ENCODE data around the gene NFIB. TPM values are rescaled to one million over a fixed set of nuclear protein-coding genes. Genes with fewer than 3 reads are reported as not detected.
A peak's percentile ranks its signal among the peaks of the same experiment; 100 is the strongest.

The NFIB gene
- total and polyA plus RNA-seq, 2 of the 13 experiments (the other 11 are each of a cell fraction or from before 2014, with no cell fraction given), result 0.98 to 4.6 TPM

DNA sequence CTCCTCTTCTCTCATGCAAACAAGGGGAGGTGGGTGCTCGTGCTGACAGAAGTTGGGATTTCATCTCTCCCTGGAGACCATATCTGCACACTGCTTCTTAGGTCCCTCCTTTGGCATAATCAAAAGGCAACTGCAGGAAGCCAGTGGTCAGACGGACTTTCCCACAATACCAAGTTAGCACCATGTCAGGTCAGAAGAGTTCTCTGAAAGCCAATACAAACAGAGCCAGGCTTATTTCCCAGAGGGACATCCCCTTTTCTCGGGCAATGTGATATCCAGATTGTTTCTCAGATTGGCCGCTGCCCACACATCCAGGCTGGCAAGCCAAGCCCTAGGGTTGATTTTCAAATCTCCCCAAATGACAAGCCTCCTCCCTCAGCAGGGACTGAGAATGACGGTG lies 241.1 kb downstream of the NFIB start:
- Histone ChIP-seq H3K9me3 (ENCODE audit: low read length) (no peaks in the 10 kb centered on the region), H3K27ac (ENCODE audit: extremely low read length, insufficient read depth, low read length) (no peak overlapping the region), H3K27me3 (ENCODE audit: control insufficient read depth in 1 of 2, insufficient read depth in 2 of 2, low read length in 2 of 2) (no peaks in the 10 kb centered on the region), H3K9ac (ENCODE audit: insufficient read depth, low read depth, low read length) (no peak overlapping the region), H4K20me1 (ENCODE audit: insufficient read depth, low read length) (no peaks in the 10 kb centered on the region), H3K36me3 (replicated peaks in 1 of 2; ENCODE audit: control insufficient read depth in 1 of 2, insufficient read depth in 2 of 2, low read length in 2 of 2) (no peaks in the 10 kb centered on the region), H3K4me3 (replicated peaks in 1 of 3; ENCODE audit: insufficient read depth in 1 of 3, low read depth in 2 of 3, low read length in 3 of 3) (no peak overlapping the region), H2AFZ (ENCODE audit: low read length) (no peak overlapping the region), H3K4me2 (ENCODE audit: low read depth, low read length) (no peak overlapping the region), H3K4me1 (ENCODE audit: insufficient read depth, low read length) (no peaks in the 10 kb centered on the region), H3K79me2 (ENCODE audit: insufficient read depth, low read length) (no peaks in the 10 kb centered on the region)
- FAIRE-seq, result no peak
- no TSS peak for BruUV-seq (replicated peaks)
- ChIA-PET CTCF (ENCODE audit: low intra/inter-chr PET ratio, low total read pairs) (no interaction called here), POLR2A (no interaction called here)
- DNase-seq (ENCODE audit: low spot score), result no peak
- intact Hi-C loops (cut with micrococcal nuclease; ENCODE audit: unreplicated experiment) (loop anchor here (5.0 kb wide), 1 partner anchor 1041 kb away; no protein-coding TSS in a partner anchor), in situ Hi-C loops (cut with HindIII; ENCODE audit: extremely low pct_ligation_motif_present, low pct_unique_long_range_greater_than_20kb) (no loop called here)
- ATAC-seq, result no peak
- TF ChIP-seq ZNF773 (CRISPR knock-in tag; IDR thresholded peaks at IDR 0.05; ENCODE audit: borderline replicate concordance), result no peak
- 0% methylated on average over 5 of the region's 5 CpGs for WGBS (ENCODE audit: low lambda C conversion rate)

DNA sequence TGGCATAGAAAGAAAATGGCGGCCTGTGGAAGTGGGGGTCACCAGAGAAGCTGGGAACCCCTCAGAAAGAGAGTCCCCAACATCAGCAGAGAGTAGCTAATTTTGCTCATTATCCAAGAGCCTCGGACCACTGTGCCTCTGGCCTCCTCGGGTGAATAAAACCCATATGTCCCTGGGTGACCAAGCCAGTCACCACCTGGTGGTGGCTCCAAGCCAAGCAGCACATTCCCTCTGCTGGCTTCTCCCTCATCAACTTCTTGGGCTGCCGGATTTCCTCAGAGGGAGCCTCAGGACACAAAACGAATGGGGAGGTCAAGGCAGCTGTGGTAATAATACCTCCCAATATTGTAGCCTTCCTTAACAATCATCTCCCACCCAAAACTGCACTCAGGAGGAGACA lies 242.5 kb downstream of the NFIB start:
- H3K4me2 ChIP-seq (ENCODE audit: low read depth, low read length), result no peak overlapping the region
- no peak overlapping the region for H3K4me3 ChIP-seq (replicated peaks in 1 of 3; ENCODE audit: insufficient read depth in 1 of 3, low read depth in 2 of 3, low read length in 3 of 3)
- TF ChIP-seq ZZZ3 (CRISPR knock-in tag; IDR thresholded peaks at IDR 0.05; ENCODE audit: borderline replicate concordance), result no peak
- TF ChIP-seq, protein P1, sequence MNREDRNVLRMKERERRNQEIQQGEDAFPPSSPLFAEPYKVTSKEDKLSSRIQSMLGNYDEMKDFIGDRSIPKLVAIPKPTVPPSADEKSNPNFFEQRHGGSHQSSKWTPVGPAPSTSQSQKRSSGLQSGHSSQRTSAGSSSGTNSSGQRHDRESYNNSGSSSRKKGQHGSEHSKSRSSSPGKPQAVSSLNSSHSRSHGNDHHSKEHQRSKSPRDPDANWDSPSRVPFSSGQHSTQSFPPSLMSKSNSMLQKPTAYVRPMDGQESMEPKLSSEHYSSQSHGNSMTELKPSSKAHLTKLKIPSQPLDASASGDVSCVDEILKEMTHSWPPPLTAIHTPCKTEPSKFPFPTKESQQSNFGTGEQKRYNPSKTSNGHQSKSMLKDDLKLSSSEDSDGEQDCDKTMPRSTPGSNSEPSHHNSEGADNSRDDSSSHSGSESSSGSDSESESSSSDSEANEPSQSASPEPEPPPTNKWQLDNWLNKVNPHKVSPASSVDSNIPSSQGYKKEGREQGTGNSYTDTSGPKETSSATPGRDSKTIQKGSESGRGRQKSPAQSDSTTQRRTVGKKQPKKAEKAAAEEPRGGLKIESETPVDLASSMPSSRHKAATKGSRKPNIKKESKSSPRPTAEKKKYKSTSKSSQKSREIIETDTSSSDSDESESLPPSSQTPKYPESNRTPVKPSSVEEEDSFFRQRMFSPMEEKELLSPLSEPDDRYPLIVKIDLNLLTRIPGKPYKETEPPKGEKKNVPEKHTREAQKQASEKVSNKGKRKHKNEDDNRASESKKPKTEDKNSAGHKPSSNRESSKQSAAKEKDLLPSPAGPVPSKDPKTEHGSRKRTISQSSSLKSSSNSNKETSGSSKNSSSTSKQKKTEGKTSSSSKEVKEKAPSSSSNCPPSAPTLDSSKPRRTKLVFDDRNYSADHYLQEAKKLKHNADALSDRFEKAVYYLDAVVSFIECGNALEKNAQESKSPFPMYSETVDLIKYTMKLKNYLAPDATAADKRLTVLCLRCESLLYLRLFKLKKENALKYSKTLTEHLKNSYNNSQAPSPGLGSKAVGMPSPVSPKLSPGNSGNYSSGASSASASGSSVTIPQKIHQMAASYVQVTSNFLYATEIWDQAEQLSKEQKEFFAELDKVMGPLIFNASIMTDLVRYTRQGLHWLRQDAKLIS (CRISPR knock-in tag; IDR thresholded peaks at IDR 0.05), result no peak
- no peak for TF ChIP-seq SAP130 (CRISPR knock-in tag; IDR thresholded peaks at IDR 0.05; ENCODE audit: low read depth)
- no peak for TF ChIP-seq CHD2 (IDR thresholded peaks at IDR 0.05; ENCODE audit: low read depth, low read length)
- no peak for TF ChIP-seq GZF1 (CRISPR knock-in tag; IDR thresholded peaks at IDR 0.05)
- TF ChIP-seq RAD21 (CRISPR knock-in tag; IDR thresholded peaks at IDR 0.05), result no peak
- no peaks in the 10 kb centered on the region for H3K27me3 ChIP-seq (ENCODE audit: control insufficient read depth in 1 of 2, insufficient read depth in 2 of 2, low read length in 2 of 2)
- H3K9ac ChIP-seq (ENCODE audit: insufficient read depth, low read depth, low read length), result no peak overlapping the region
- H3K36me3 ChIP-seq (replicated peaks in 1 of 2; ENCODE audit: control insufficient read depth in 1 of 2, insufficient read depth in 2 of 2, low read length in 2 of 2), result no peaks in the 10 kb centered on the region
- H3K4me1 ChIP-seq (ENCODE audit: insufficient read depth, low read length), result no peaks in the 10 kb centered on the region
- no peaks in the 10 kb centered on the region for H4K20me1 ChIP-seq (ENCODE audit: insufficient read depth, low read length)
- CTCF ChIA-PET (ENCODE audit: low intra/inter-chr PET ratio, low total read pairs), result interaction anchor here (1.3 kb wide), 1 partner anchor 282 kb away, joined by 3 read pairs; no protein-coding TSS in a partner anchor
- BruUV-seq (replicated peaks), result no TSS peak
- POLR2A ChIA-PET, result no interaction called here
- no peak for FAIRE-seq
- in situ Hi-C loops (cut with HindIII; ENCODE audit: extremely low pct_ligation_motif_present, low pct_unique_long_range_greater_than_20kb) (no loop called here), intact Hi-C loops (cut with micrococcal nuclease; ENCODE audit: unreplicated experiment) (loop anchor here (5.0 kb wide), 1 partner anchor 1039 kb away; no protein-coding TSS in a partner anchor)
- DNase-seq (ENCODE audit: low spot score), result no peak
- H3K27ac ChIP-seq (ENCODE audit: extremely low read length, insufficient read depth, low read length), result no peak overlapping the region
- peak; percentile 64 for ATAC-seq
- H3K9me3 ChIP-seq (ENCODE audit: low read length), result no peaks in the 10 kb centered on the region
- no peak overlapping the region for H2AFZ ChIP-seq (ENCODE audit: low read length)
- WGBS (ENCODE audit: low lambda C conversion rate), result 10% methylated on average over 3 of the region's 5 CpGs
- no peaks in the 10 kb centered on the region for H3K79me2 ChIP-seq (ENCODE audit: insufficient read depth, low read length)

Data from HepG2 (cell line).